ENCODE measurements around the gene THSD8.

The THSD8 gene

DNA sequence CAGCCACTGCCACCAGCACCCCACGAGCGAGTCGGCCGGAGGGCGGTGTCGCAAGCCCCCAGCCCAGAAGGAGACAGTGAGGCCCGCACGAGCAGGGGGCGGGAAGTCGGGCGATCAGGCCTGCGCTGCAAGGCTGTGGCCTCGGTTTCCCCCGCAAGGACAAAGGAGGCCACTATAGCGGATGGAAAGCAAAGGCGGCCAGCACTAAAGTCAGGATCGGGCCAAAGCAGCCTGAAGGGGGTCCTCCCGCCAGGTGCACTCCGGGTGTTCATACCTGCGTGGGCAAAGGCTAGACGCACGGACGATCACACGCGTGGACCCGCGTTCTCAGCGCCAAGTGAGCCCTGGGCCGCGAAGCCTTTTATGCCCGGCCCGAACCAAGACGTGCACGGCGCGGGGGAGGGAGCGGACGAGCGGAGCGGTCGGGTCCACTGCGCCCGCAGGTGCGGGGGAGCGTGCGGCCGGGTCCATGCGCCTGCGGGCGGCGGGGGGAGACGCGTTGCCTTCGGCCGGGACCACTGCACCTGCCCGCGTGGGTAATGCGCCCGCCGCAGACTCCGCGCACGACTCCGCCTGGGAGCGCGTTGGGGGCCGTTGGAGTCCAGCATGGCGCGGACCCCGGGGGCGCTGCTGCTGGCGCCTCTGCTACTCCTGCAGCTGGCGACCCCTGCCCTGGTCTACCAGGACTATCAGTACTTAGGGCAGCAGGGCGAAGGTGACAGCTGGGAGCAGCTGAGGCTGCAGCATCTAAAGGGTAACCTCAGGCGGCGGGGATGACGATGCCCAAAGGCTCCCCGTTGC, at the start of gene THSD8, which contains the start of gene PRDX2:
TSS of gene THSD8 (plus strand) at position 604 of the 801 bp plus-strand sequence. CDS start at position 607, 3 bp downstream.
TSS of gene PRDX2 (minus strand) at position 335 of the 801 bp plus-strand sequence. CDS start 539 bp downstream, outside the sequence.
- DNase-seq (ENCODE audit: low read depth): peak; percentile 80
- TF ChIP-seq CTCF (IDR thresholded peaks at IDR 0.05; ENCODE audit: low read length, missing control alignments): no peak
- peak within 1 kb of the TSS; percentile 86 for H3K4me3 ChIP-seq (replicated peaks; ENCODE audit: low read depth, low read length)

DNA sequence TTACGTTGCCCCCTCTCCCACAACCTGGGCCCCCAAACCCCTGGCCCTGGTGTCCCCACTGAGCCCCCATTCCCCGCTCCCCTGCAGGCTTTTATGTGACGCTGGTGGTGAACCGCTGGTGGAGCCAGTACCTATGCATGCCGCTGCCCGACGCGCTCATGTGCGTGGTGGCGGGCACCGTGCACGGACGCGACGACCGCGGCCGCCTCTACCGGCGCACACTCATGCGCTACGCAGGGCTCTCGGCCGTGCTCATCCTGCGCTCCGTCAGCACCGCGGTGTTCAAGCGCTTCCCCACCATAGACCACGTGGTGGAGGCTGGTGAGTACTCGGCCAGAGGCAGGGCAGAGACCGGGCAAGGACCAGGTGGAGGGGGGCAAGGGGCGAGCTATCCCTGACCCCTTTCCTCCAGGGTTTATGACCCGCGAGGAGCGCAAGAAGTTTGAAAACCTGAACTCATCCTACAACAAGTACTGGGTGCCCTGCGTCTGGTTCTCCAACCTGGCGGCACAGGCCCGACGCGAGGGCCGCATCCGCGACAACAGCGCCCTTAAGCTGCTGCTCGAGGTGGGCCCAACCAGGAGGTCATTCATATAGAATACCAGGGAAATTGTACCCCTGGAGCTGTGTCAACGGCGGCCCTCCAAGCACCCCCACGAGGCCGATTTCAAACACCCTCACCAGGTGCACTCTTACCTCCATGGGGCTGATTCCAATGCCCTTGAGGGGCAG, 47.2 kb upstream of the THSD8 start:
- no peak overlapping the region for H3K4me3 ChIP-seq (replicated peaks; ENCODE audit: low read depth, low read length)
- no peak for DNase-seq (ENCODE audit: low read depth)
- TF ChIP-seq CTCF (IDR thresholded peaks at IDR 0.05; ENCODE audit: low read length, missing control alignments): no peak

DNA sequence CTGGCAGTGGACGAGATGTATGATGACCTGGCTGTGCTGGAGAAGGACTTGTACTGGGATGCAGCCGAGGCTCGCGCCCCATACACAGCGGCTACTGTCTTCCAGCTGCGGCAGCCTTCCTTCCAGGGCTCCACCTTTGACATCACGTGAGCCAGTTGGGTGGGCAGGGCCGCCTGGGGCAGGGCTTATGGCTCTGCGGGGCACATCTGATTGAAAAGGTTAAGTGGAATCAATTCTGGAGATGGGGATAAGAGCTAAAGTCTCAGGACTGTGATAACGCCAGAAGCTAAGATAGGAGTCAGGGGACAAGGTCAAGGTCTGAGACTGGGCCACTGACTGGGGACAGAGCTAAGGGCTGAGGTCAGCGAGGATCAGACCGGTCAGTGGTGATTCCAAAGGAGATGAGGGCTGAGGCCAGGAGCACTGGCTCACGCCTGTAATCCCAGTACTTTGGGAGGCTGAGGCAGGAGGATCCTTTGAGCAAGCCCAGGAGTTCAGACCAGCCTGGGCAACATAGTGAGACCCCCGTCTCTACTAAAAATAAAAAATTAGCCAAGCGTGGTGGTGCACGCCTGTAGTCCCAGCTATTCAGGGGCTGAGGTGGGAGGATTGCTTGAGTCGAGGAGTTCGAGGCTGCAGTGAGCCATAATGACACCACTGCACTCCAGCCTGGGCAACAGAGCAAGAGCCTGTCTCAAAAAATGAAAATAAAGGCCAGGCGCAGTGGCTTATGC, 45.6 kb upstream of the THSD8 start:
- no peak for DNase-seq (ENCODE audit: low read depth)
- TF ChIP-seq CTCF (IDR thresholded peaks at IDR 0.05; ENCODE audit: low read length, missing control alignments): no peak
- H3K4me3 ChIP-seq (replicated peaks; ENCODE audit: low read depth, low read length): no peak overlapping the region

GRCh38 chr19:12757544-12758274, 44.2 kb upstream of the THSD8 start:
- H3K4me3 ChIP-seq (replicated peaks; ENCODE audit: low read depth, low read length): peak overlapping the region; percentile 39
- DNase-seq (ENCODE audit: low read depth): peak; percentile 78
- peak; percentile 54 for TF ChIP-seq CTCF (IDR thresholded peaks at IDR 0.05; ENCODE audit: low read length, missing control alignments)

DNA sequence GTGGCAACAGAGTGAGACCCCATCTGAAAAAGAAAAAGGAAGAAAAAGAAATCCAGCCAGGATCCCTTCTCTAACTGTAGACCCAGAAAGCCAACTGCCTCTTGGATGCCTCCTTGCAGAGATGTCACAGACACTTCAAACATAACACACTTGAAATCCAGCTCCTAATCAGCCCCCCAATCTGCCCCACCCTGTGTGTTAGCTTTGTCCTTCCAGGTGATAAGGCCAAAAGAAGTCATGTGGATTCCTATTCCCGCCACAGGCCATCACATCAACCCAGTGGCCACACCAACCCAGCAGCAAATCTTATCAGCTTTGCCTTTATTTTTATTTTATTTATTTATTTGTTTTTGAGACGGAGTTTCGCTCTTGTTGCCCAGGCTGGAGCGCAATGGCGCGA, 42.2 kb upstream of the THSD8 start:
- no peak for DNase-seq (ENCODE audit: low read depth)
- no peak overlapping the region for H3K4me3 ChIP-seq (replicated peaks; ENCODE audit: low read depth, low read length)
- no peak for TF ChIP-seq CTCF (IDR thresholded peaks at IDR 0.05; ENCODE audit: low read length, missing control alignments)

GRCh38 chr19:12763100-12763499, 38.8 kb upstream of the THSD8 start:
- H3K4me3 ChIP-seq (replicated peaks; ENCODE audit: low read depth, low read length): no peak overlapping the region
- DNase-seq (ENCODE audit: low read depth): no peak

More at GRCh38 chr19:12763100-12763499, 38.8 kb upstream of the THSD8 start:
- TF ChIP-seq CTCF (IDR thresholded peaks at IDR 0.05; ENCODE audit: low read length, missing control alignments): no peak
